Stimulated activated CD4-positive, alpha-beta T cell treated with anti-CD3 and anti-CD28 coated beads, Interleukin-1b, Interleukin-23, amount 100 ng/mL, for 1 hour (primary cell): Measurements from ENCODE around the gene STX18.
"Not testable (repeated sequence)": the region's sequence is repeated elsewhere in the genome, so short reads cannot be mapped to it uniquely, and the experiment has no call there.

ENCODE experiments used
- DNase-seq, 2 donors: peaks; one replicate each; pipeline ENCODE4 v3.0.0-alpha.2; 2020; ENCODE audit warnings: low read depth in 2 of 2

The STX18 gene

DNA sequence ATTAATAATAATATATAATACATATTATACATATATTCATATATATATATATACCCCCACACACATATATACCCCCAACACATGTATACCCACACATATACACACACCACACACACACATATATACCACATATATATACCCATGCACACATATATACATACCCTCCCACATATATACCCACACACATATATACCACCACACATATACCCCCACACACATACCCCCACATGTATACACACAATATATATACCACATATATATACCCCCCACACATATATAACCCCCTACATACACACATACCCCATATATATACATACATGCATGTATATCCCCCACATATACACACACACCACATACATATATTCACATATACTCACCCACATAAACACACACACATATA lies 103.0 kb downstream of the STX18 start:
- DNase-seq = no peak

DNA sequence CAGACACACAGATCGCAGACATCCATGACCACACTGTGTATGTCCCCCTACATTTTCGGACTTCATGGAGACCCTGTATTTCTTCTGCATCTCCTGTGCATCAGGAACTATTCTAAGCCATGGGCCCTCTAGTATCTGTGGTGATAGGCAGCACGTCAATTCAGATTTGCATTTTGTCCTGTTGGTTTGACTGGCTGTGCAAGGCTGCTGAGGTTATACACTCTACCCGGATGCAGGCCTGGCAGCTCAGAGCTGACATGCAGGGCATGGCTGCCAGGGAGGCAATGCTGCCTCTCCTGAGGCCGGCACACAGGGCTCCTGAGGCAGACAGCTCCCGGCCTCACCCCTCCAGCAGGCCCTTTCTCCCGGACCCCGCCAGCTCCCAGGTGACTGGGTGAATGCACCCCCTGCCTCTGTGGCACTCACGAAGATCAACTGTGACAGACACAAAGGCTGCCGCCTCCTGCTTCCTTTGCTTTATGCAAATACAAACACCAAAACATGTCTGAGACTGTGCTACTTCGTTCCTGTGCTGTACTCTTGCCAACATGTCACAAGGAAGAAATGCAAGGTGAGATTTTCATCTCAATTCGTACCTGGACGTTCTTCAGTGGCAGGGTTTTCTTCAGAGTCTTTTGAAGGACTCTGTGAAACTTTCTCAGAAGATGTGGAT lies 103.9 kb downstream of the STX18 start:
- no peak for DNase-seq

DNA sequence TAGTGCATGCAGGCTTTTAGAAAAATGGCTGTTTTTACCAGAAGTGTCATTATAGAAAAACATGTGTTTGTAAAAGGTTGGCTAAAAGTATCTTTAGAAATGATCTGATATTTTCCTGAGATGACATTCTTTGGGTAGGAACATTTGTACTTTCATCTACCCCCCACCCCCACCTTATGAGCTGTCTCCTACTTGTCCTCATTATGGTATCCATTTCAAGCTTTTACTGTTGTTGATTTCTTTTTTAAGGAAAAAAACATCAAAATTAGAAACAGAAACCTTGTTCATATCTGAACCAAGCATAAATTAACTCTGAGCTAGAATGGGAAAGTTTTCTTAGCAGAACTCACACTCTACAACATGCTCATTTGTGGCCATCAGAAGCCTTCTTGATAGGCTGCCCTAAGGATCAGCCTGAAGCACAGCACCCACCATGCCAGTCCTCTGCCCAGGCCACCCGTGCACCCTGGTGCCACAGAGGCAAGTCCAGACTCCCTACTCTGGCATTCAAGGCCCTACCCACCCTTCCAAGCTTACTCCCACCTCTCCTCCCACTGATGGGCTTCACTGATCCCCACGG lies 105.5 kb downstream of the STX18 start:
- no peak for DNase-seq

DNA sequence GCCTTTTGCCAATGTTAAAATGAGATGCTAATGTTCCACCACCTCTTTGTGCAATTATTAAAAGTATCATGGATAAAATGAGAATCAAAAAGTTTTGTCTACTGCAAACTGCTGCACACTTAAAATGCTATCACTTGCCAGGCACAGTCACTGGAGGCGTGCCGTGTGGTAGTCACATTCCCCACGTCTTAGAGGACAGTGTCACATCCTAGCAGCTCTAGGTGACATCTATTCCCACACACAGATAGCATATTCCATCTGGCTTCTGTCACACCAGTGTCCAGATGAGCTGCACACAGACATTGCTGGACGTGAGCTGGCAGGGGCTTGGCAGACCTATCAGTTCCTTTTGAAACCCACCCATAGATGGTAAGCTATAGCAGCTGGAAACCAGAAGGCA lies 107.9 kb downstream of the STX18 start:
- no peak for DNase-seq

DNA sequence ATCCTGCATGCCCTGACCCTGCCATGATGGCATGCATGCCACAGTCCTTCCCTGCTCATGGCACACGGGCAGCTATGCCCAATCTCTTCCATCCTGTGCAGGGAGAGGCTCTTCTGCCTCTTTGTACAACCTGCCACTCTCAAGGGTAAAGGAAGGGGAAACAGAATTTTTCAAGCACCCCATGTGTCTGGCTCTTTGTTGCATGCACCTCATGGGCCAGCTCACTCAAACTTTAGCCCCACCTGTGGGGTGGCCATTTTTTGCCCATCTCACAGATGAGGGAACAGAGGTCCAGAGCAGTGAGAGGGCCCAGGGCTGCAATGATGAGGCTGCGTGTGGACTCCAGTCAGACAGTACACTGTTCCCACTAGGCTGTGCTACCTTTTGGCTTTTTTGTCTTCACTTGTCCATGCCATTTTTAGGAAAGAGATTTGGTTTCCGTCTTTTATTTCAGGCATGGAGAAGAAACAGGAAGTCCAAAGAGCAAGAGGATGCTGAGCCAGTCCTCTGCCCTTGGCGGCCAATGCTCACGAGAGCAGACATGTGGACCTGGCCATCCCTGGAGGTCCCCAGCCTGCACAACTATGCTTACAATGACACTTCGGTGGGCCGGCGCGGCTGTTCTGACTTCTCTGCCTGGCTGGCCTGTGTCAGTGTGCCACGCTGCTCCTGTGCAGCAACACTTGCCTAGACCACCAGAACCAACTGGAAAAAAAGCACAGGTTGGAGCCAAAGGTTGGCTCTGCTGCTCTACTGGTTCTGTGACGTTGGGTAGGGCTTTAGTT lies 109.3 kb downstream of the STX18 start:
- DNase-seq = no peak

DNA sequence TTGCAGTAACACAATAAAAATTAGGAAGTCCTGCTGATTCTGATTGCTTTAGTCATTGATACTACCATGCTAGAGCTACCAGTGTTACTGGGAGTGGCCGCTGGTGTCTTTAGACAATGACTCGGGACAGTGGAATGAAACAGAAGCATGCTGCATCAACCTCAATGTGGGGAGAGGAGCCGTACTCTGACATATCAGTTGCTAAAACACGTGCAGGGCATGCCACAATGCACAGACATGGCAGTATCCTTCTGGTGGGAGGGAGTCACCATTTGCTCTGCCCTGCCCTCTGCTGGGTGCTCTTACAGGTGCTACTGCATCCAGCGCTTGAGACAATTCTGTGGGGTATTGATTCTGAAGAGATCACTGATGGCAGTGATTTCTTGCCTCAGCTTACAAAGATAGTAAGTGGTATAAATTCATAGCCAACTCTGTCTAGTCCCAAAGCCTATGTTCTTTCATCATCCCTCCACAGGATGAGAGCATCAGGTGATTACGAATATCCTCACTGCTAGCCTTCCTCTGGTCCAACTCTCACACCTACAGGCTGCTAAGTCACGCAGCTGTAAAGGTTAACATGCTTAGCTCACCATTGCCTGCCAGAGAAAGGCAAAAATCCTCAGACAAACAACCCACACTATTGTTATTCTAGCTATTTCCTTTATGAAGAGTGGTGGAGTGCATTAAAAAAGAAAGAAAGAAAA lies 111.2 kb downstream of the STX18 start:
- no peak for DNase-seq

DNA sequence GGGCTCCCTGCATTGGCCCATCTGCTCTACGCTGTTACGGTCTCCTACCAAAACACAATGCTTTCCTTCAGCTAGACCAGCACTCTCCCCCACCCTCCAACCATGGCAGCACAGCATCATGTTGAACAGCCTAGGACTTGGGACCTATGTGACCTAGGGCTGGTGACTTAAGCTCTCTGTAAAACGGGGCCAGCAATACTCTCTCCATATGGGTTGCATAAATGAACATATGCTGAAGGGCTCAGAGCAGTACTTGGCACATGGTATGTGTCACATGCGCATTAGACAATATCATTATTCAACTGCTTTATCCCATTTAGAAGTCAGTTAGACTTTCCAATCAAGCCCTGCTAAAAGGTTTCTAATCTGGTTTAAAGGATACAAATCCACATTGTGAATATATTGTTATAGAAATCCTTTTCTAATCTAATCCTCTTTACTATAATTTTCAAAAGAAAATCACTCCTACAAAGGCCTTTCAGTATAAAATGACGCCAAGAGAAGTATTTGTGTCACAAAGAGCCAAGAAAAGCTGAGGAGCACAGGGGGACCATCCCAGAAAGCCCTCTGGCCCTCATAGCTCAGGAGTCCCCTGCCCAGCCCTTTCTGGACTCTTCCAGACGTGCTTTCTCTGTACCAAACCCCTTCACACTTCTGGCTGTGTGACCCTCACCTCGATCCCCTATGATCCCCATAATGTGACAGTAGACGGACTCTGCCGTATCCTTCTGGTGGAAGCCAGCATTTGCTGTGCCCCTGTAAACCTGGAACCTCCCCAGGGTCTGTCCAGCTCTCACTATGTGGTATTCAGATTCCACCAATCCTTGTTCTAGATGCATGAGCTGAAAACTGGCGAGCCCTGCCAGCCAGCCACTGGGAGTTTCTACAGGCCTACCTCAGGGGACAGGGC lies 112.6 kb downstream of the STX18 start:
- DNase-seq = no peak

DNA sequence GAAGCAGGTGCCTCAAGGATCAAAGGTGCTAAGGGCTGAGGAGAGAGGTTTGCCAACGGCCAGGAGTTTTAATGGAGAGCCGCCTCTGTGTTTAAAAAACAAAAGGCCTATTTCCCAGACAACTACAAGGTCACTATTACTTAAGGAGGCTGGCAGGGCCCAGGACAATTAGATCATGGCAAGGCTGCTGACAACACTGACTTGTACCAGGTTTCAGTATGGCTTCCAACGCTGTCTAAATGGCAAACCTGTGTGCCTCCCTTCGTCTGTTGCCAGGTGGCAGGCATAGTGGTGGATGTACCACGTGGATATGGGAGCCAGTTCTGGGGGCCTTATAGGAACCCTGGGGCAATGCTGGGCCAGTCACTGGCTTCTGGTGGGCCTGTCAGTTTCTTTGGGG lies 114.0 kb downstream of the STX18 start:
- no peak for DNase-seq

DNA sequence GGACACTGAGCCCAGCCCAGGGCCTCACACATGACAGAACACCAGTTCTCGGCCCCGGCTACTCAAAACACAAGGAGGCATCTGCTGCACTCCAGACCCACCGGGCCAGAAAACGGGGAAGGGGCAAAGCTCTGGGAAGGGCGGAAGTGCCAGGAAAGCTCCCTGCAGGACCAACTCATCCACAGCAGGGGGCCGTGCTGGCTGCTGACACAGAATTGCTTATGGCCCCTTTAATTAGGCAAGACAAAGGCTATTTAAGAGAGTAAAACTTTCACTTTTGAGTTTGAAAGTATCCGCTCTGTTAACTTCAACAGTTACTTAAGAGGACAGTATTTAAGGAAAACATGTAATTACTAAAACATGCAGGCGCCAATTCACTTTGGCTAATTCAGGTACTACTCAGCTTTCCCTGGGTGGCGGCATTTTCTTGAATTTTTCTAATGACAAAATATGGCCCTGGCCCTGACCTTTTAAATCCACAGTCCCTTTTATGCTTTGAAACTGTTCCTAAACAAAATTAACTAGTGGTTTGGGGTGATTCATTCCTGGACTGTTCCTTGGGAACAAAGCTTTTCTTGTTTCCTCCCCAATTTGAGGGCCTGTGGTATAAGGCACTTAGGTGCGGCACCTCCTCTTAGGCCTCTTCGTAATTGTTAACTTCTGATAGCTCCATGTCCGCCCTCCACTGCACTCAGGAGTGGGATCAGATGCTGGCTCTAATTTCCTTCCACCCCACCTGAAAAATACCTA lies 114.6 kb downstream of the STX18 start:
- DNase-seq = no peak

DNA sequence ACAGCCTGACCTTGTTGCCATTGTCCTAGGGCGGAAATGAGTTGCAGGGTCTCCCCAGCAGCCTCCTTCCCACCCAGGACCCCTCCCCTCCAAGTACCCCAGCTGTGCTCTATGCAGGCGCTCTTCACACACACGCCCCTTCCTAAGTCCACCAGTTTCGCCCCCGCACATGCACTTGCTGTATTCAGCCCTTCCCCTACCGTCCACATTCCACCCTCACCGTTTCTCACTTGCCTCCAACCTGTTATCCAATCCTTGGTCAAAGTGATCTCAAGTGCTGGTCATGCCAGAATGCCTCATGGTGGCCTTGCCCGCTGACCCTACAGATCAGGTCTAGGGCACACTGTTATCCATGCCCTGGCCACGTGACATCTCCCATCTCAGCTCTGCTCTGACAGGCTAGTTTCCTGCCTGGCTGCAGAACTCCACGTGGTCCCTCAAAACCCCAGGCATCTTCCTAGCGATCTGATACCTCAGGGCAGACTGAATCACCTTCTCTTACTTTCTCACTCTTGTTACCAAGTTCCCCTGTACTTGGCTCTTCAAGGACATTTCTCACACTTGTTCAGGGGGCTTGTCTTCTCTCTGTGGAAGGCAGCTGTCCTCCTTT lies 115.2 kb downstream of the STX18 start:
- no peak for DNase-seq

DNA sequence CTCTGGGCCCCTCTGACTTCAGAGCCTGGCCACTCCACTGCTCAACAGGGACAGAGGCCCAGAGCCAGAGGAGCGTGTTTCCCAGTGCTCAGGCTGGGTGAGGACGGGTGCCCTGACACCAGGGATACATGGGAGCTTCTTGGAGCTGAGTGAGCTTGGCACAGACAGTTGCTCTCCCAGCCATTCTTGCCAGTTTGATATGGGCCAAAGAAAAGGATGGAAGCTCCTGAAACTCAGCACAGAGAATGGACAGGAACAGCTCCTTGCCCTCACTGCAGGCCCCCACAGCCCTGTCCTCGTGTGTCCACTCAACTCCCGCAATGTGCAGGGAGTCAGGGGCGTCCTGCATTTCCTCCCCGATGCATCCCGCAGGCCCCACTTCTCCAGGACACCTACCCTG lies 116.2 kb downstream of the STX18 start:
- no peak for DNase-seq

DNA sequence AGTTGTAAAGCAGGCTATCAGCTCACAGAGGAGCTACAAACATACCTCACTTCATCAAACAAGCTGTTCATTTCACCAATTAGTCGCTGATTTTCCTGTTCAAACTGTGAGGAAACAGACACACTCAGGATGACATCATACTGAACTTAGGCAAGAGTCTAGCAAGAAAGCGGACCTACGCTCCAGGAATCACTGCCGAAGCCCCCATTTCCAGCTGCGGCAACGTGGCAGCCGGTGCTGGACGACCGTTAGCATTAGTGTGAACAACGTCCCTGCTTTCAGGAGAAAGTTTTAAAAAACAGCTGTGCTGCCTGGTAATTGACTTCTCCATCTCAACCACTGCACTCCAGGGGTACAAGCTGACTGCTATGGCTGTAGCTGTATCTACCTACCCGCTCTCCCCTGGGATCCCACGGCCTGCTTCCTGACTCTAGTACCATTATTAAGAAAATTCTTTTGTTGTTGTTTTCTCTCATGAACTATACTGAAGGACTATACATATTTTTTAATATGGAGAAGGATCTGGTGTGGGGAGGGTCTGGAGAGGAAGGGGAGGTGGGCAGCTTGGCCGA lies 116.6 kb downstream of the STX18 start:
- no peak for DNase-seq

DNA sequence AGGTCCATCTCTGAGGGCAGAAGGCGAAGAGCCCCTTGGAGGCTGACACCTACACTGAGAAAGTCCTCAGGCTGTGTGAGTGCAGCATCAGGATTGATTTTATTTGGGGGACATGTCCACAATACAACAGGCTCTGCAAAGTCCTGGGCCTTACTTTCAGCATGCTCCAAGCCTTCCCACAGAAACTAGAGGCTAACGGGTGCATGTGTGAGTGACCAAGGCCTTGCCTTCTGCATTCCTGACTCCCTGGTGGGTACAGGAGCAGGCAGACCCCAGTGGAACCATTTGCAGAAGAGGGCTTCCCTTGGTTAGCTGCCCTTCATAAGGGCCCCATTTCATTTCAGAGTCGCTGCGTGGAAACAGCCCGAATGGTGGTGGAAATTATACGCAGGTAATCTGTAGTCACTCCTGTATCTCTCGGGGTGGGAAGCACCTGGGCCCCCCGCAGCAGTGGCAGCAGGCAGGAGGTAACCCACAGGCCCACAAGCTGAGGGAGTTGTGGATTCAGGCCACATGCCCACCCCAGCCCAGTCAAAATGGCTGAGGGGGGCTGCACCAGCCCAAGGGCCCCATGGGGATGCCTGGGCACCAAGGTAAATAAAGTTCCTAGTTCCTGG lies 117.2 kb downstream of the STX18 start:
- DNase-seq = no peak

DNA sequence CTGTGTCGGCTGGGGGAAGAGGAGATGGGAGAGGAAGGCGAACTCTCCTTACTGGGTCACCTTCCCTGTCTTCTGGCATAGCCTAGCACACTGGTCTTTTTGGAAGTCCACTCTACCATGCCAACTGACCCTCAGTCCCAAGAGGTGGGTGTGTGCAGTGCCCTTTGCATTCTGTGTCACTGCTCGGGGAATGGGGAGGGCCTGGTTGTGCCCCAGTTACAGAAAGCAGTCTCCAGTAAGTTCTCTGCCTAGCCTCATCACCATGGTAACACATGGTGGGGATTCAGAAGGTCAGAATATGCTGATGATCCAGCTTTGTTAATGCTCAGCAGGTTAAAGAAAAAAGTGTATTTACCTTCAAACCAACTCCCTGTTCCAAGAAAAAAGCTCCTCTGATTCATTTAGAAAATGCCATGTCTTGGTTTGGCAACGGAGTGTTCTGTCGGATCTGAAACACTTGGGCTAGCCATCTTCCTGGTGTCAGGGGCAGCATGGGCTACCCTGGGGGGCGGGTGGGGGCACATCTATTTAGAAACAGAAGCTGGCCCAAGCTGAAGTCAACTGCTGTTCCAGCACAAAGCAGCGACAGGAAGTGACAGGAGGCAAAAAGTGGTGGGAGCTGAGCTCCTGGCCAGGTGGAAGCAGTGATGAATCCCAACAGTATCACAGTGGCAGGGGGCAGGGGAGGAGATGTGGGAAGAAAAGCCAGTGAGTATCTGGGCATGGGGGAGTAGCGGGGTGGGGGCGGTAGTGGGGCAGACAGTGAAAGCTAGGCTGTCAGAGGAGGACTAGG lies 117.9 kb downstream of the STX18 start:
- DNase-seq = no peak

DNA sequence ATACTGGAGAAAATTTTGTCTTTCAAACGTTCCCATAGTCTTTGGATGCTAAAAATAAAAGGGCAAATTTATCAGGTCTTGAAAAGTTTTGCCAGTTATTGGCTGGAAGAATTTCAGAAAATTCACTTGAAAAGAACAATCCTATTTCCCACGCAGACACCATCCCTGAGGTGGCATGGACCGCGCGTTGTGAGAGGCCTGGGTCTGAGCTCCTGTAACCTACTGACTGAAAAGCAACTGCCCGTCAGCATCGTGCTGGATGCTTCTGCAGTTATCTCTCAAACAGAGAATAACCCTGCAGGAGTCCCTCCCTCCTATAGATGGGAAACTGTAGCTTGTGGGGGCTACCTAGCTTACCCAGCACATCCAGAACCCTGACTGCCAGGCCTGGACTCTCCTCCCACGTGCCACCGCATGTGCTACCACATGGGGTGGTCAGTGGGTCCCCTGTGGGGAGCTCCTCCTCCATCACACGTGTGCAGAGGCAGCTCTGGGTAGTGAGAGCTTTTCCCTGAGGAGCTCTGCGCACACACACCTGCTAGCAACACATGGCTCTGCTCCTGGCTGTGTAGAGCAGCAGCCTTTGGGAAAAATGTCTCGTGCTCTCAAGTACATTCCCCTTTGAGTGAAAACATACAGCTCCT lies 118.9 kb downstream of the STX18 start:
- no peak for DNase-seq

DNA sequence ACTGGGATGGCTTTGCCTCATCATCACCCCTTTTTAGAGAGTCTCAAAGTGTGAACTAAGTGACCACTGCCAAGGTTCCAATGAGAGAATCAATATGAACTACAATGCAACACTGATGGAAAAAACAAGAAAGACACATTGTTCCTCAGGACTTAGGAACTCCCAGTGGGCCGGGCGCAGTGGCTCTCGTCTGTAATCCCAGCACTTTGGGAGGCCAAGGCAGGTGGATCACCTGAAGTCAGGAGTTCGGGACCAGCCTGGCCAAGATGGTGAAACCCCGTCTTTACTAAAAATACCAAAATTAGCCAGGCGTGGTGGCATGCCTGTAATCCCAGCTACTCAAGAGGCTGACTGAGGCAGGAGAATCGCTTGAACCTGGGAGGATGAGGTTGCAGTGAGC lies 119.7 kb downstream of the STX18 start:
- DNase-seq = not testable (repeated sequence)

DNA sequence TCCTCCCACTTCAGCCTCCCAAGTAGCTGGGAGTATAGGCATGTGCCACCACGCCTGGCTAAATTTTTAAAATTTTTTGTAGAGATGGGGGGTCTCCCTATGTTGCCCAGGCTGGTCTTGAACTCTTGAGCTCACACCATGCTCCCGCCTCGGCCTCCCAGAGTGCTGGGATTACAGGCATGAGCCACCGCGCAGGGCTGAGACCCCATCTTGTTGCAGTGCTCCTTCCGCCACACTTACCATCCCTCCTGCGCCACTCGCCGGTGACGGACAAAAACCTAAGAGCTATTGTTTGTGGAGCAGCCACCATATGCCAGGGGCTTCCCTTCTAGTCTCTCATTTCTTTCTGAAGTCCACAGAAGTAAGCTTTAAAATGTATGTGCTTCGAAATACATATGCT lies 120.5 kb downstream of the STX18 start:
- no peak for DNase-seq

DNA sequence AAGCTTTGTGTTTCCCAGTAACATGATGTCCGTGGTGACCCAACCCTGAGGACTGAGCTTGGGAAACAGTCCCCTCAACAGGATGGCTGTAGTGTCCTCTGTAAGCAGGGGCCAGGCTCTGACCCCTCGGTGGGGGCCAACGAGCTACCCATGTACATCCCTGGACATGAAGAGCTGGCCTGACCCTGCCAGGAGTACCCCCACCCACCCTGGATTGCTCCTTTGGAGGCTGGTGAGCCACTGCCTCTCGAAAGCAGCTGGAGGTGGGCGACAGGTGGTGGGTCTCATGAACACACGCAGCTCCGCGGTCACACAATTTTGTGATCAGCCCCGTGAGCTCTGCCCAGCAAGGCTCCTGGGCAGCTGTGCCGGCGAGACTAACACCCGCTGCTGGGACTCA lies 121.4 kb downstream of the STX18 start:
- no peak for DNase-seq
